A673 (cell line): ENCODE results near the gene ABCG1. TPM values are rescaled to one million over a fixed set of nuclear protein-coding genes. Genes with fewer than 3 reads are reported as not detected.

Experiments
- Bru-seq: library from RNA; stranded (reverse); fragments of 400-500 nt; gene quantifications from one replicate; lab custom pipeline; 2021; lab: Mats Ljungman, UMichigan
- BruChase-seq, 2 experiments: library from RNA; stranded (reverse); fragments of 400-500 nt; gene quantifications; one replicate each; lab custom pipeline; 2021; lab: Mats Ljungman, UMichigan
- BruUV-seq: library from RNA; stranded (reverse); fragments of 400-500 nt; replicated peaks from 2 replicates; lab custom pipeline; 2021; lab: Mats Ljungman, UMichigan
- CTCF ChIA-PET: fragments of 300-600 bp; sonication (Branson Sonifier 250); formaldehyde crosslinking; loops from one replicate; lab custom pipeline; 2022; ENCODE audit warnings: antibody characterized with exemption; lab: Charles Lee
- POLR2A ChIA-PET: fragments of 300-600 bp; sonication (Branson Sonifier 250); formaldehyde crosslinking; loops from one replicate; lab custom pipeline; 2022; ENCODE audit warnings: antibody characterized with exemption; ENCODE audit not compliant: low non-redundant PET; lab: Charles Lee
- DNase-seq: peaks from one replicate; pipeline ENCODE4 v3.0.0-alpha.2; 2015; ENCODE audit warnings: low spot score
- H3K27ac ChIP-seq: fragments of 200-600 bp; sonication (generic); 2 replicates; pipeline ENCODE4 v1.5.1; 2016; ENCODE audit warnings: mixed run types, low read depth, mild to moderate bottlenecking, mixed read lengths, antibody characterized with exemption, low read length; ENCODE audit not compliant: poor library complexity, severe bottlenecking
- H3K27me3 ChIP-seq: fragments of 200-600 bp; sonication (generic); replicated peaks from 2 replicates; pipeline ENCODE4 v1.6.1; 2017; ENCODE audit warnings: mixed run types, low read depth, mild to moderate bottlenecking, mixed read lengths, antibody characterized with exemption, low read length; ENCODE audit not compliant: insufficient read depth, poor library complexity
- H3K36me3 ChIP-seq: fragments of 200-600 bp; sonication (generic); 2 replicates; pipeline ENCODE4 v1.6.1; 2016; ENCODE audit warnings: mixed run types, mild to moderate bottlenecking, mixed read lengths, antibody characterized with exemption, low read length; ENCODE audit not compliant: insufficient read depth, poor library complexity, severe bottlenecking
- H3K4me1 ChIP-seq: fragments of 200-600 bp; sonication (generic); 2 replicates; pipeline ENCODE4 v1.6.1; 2017; ENCODE audit warnings: mixed run types, mild to moderate bottlenecking, mixed read lengths, antibody characterized with exemption, low read length; ENCODE audit not compliant: insufficient read depth, poor library complexity, severe bottlenecking
- H3K4me3 ChIP-seq: fragments of 200-600 bp; sonication (generic); 2 replicates; pipeline ENCODE4 v1.5.1; 2016; ENCODE audit warnings: low read depth, mixed run types, mild to moderate bottlenecking, mixed read lengths, low read length; ENCODE audit not compliant: poor library complexity, severe bottlenecking
- H3K9me3 ChIP-seq: fragments of 200-600 bp; sonication (generic); 2 replicates; pipeline ENCODE4 v1.6.1; 2016; ENCODE audit warnings: mixed run types, low read depth, mild to moderate bottlenecking, mixed read lengths, antibody characterized with exemption, low read length; ENCODE audit not compliant: poor library complexity, severe bottlenecking
- EZH2 ChIP-seq: fragments of 200-600 bp; sonication (generic); IDR thresholded peaks from 2 replicates; pipeline ENCODE4 v1.6.1; 2017; ENCODE audit warnings: borderline replicate concordance, low read depth, mild to moderate bottlenecking, mixed read lengths, antibody characterized with exemption, low read length; ENCODE audit not compliant: poor library complexity, severe bottlenecking
- intact Hi-C: fragments of 100-400 bp; cut with micrococcal nuclease; formaldehyde crosslinking; loops from one replicate; pipeline ENCODE4 v1.10.0; 2022; ENCODE audit not compliant: unreplicated experiment
- long read RNA-seq: library from polyadenylated mRNA; stranded (forward); transcript quantifications from one replicate; pipeline ENCODE4 v2.0.0, GENCODE V29; 2022
- total RNA-seq: library from RNA; stranded (reverse); gene quantifications from 2 replicates; pipeline ENCODE4 v1.2.3, GENCODE V29; 2021
- TF ChIP-seq, protein P1 (sequence below): fragments of 300-800, 200-600 bp; sonication (generic); conservative IDR thresholded peaks from 2 replicates; pipeline ENCODE4 v1.5.1; 2017; ENCODE audit warnings: low read depth, mild to moderate bottlenecking, antibody characterized with exemption, low read length, moderate library complexity, mixed read lengths

The ABCG1 gene
- total RNA-seq: 3.4 and 6.2 TPM in 2 replicates
- Bru-seq, nascent RNA: percentile 40 among the genes with signal in this experiment
- percentile 36 among the genes with signal in this experiment for BruChase-seq, experiment 1, labeled RNA remaining after a 2-hour chase
- BruChase-seq, experiment 2, labeled RNA remaining after a 6-hour chase: percentile 38 among the genes with signal in this experiment
- long read RNA-seq, transcript ABCG1-203 (15 exons, 3,034 nt): major isoform, 8 of 16 reads
- long read RNA-seq, transcript ABCG1-205 (15 exons, 2,998 nt): minor isoform, 6 of 16 reads
- long read RNA-seq, partial matches to known transcripts: 0 of 16 reads
- long read RNA-seq, other reads (novel, unspliced or antisense): 2 of 16 reads

- peak within 1 kb of the TSS; percentile 64 for H3K4me3 ChIP-seq
- DNase-seq: peak; percentile 28
- intact Hi-C loops: no loop called here
- ChIA-PET CTCF (interaction anchor here (1.1 kb wide), 1 partner anchor 39 kb away, joined by 4 read pairs; no protein-coding TSS in a partner anchor), POLR2A (no interaction called here)
- no peaks in the 10 kb centered on the region for H3K9me3 ChIP-seq
- H3K4me1 ChIP-seq: peaks cover 7% of the 10 kb centered on the region
- no peak for TF ChIP-seq EZH2
- TF ChIP-seq, protein P1, sequence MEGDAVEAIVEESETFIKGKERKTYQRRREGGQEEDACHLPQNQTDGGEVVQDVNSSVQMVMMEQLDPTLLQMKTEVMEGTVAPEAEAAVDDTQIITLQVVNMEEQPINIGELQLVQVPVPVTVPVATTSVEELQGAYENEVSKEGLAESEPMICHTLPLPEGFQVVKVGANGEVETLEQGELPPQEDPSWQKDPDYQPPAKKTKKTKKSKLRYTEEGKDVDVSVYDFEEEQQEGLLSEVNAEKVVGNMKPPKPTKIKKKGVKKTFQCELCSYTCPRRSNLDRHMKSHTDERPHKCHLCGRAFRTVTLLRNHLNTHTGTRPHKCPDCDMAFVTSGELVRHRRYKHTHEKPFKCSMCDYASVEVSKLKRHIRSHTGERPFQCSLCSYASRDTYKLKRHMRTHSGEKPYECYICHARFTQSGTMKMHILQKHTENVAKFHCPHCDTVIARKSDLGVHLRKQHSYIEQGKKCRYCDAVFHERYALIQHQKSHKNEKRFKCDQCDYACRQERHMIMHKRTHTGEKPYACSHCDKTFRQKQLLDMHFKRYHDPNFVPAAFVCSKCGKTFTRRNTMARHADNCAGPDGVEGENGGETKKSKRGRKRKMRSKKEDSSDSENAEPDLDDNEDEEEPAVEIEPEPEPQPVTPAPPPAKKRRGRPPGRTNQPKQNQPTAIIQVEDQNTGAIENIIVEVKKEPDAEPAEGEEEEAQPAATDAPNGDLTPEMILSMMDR: no peak
- H3K27me3 ChIP-seq: peaks cover 5% of the 10 kb centered on the region
- no peak within 1 kb of the TSS for H3K27ac ChIP-seq
- BruUV-seq: no TSS peak
- no peaks in the 10 kb centered on the region for H3K36me3 ChIP-seq
These were observed at the start of gene ABCG1 for GRCh38 chr21:42218836-42219605. ABCG1 (plus strand) TSS chr21:42219140; CDS start chr21:42219263, 123 bp downstream.

DNA sequence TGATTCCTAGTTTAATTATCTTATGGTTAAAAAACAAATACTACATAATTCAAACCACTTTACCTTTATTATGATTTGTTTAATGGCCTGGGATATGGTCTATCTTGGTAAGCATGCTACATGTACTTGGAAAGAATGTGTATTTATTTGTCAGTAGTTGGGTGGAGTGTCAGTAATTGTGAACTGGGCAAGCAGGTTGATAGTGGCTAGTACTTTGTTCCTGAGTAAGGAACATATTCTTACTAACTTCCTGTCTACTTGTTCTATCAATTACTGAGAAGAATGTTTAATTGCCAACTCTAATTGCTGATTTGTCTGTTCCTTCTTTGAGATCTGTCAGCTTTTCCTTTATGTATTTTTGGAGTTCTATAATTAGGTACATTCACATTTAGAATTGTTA lies 49.2 kb upstream of the ABCG1 start:
- Histone ChIP-seq H3K27ac (no peak overlapping the region), H3K4me1 (no peaks in the 10 kb centered on the region), H3K4me3 (no peak overlapping the region), H3K27me3 (no peaks in the 10 kb centered on the region), H3K36me3 (no peaks in the 10 kb centered on the region), H3K9me3 (no peaks in the 10 kb centered on the region)
- intact Hi-C loops: loop anchor here (5.0 kb wide), 1 partner anchor 93 kb away; no protein-coding TSS in a partner anchor
- POLR2A ChIA-PET: no interaction called here
- TF ChIP-seq EZH2: no peak
- TF ChIP-seq, protein P1: no peak
- BruUV-seq: no TSS peak
- no peak for DNase-seq
- CTCF ChIA-PET: no interaction called here

GRCh38 chr21:42171091-42172053 lies 47.6 kb upstream of the ABCG1 start:
- Histone ChIP-seq H3K9me3 (no peaks in the 10 kb centered on the region), H3K27ac (no peak overlapping the region), H3K4me1 (no peaks in the 10 kb centered on the region), H3K36me3 (no peaks in the 10 kb centered on the region), H3K27me3 (no peaks in the 10 kb centered on the region), H3K4me3 (no peak overlapping the region)
- intact Hi-C loops: no loop called here
- no peak for DNase-seq
- BruUV-seq: no TSS peak
- POLR2A ChIA-PET: no interaction called here
- CTCF ChIA-PET: no interaction called here
- TF ChIP-seq EZH2: no peak
- TF ChIP-seq, protein P1: no peak
